ENCODE data around the gene SORCS3.

DNA sequence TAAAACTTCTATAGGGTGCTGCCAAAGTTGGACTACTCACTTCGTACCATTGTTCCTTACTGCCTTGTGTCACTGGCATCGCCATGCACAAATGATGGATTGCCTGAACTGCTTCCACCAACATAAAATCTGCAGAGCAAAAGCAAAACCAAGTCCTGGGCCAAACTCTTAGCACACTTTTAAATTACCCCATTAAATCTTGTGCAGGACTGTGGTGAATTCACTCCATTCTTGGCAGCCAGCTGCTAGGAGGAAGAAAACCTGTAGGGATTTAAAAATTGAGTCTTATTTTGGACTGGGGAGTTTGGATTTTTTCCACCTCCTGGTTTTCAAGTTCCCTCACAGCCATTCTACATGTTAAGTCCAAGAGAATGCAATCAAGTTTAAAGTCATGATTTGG is 646.9 kb downstream of the SORCS3 start:
- no peak for TF ChIP-seq POLR2A (IDR thresholded peaks at IDR 0.05; ENCODE audit: low read depth, low read length)
- TF ChIP-seq MAZ (IDR thresholded peaks at IDR 0.05; ENCODE audit: borderline replicate concordance, low read depth, low read length) = no peak
- TF ChIP-seq, protein P1, sequence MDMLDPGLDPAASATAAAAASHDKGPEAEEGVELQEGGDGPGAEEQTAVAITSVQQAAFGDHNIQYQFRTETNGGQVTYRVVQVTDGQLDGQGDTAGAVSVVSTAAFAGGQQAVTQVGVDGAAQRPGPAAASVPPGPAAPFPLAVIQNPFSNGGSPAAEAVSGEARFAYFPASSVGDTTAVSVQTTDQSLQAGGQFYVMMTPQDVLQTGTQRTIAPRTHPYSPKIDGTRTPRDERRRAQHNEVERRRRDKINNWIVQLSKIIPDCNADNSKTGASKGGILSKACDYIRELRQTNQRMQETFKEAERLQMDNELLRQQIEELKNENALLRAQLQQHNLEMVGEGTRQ (IDR thresholded peaks at IDR 0.05; ENCODE audit: low read depth, low read length) = no peak
- TF ChIP-seq, protein P2, sequence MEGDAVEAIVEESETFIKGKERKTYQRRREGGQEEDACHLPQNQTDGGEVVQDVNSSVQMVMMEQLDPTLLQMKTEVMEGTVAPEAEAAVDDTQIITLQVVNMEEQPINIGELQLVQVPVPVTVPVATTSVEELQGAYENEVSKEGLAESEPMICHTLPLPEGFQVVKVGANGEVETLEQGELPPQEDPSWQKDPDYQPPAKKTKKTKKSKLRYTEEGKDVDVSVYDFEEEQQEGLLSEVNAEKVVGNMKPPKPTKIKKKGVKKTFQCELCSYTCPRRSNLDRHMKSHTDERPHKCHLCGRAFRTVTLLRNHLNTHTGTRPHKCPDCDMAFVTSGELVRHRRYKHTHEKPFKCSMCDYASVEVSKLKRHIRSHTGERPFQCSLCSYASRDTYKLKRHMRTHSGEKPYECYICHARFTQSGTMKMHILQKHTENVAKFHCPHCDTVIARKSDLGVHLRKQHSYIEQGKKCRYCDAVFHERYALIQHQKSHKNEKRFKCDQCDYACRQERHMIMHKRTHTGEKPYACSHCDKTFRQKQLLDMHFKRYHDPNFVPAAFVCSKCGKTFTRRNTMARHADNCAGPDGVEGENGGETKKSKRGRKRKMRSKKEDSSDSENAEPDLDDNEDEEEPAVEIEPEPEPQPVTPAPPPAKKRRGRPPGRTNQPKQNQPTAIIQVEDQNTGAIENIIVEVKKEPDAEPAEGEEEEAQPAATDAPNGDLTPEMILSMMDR (conservative IDR thresholded peaks at IDR 0.05; ENCODE audit: low read depth, low read length) = no peak
- no peak for TF ChIP-seq RAD21 (IDR thresholded peaks at IDR 0.05; ENCODE audit: low read length)
- no peak for TF ChIP-seq SMC3 (IDR thresholded peaks at IDR 0.05; ENCODE audit: low read depth, low read length)

All from IMR-90 (cell line).